NCI-H2171 (cell line): Measurements from ENCODE around the gene HDAC7.

Experiments
- DNase-seq: peaks from one replicate; lab custom pipeline; 2025; lab: John Stamatoyannopoulos, UW

The HDAC7 gene

GRCh38 chr12:47793015-47793681, 26.6 kb downstream of the HDAC7 start:
- DNase-seq = no peak

GRCh38 chr12:47791874-47792273, 27.8 kb downstream of the HDAC7 start:
- DNase-seq = no peak

- no peak for DNase-seq
Measured at GRCh38 chr12:47791351-47791746, 28.4 kb downstream of the HDAC7 start.

GRCh38 chr12:47790676-47791350, 28.9 kb downstream of the HDAC7 start:
- no peak for DNase-seq

- DNase-seq = no peak
Measured at GRCh38 chr12:47789712-47790489, 29.8 kb downstream of the HDAC7 start.

- DNase-seq = no peak
Measured at GRCh38 chr12:47789141-47789540, 30.6 kb downstream of the HDAC7 start.

- DNase-seq = no peak
Measured at GRCh38 chr12:47787596-47788319, 31.9 kb downstream of the HDAC7 start.

- no peak for DNase-seq
Measured at GRCh38 chr12:47786662-47787280, 32.9 kb downstream of the HDAC7 start.

GRCh38 chr12:47785887-47786661, 33.6 kb downstream of the HDAC7 start:
- no peak for DNase-seq

GRCh38 chr12:47785036-47785886, 34.4 kb downstream of the HDAC7 start:
- no peak for DNase-seq

- no peak for DNase-seq
Measured at GRCh38 chr12:47783821-47784819, 35.6 kb downstream of the HDAC7 start.

- DNase-seq = peak; percentile 32
Measured at GRCh38 chr12:47783024-47783755, 36.5 kb downstream of the HDAC7 start.

GRCh38 chr12:47782372-47782770, 37.3 kb downstream of the HDAC7 start:
- no peak for DNase-seq

GRCh38 chr12:47781479-47782371, 38.0 kb downstream of the HDAC7 start:
- peak; percentile 62 for DNase-seq

- DNase-seq = no peak
Measured at GRCh38 chr12:47779943-47780504, 39.7 kb downstream of the HDAC7 start.

- DNase-seq = peak; percentile 39
Measured at GRCh38 chr12:47779301-47779942, 40.3 kb downstream of the HDAC7 start.
